ENCODE data around the gene JUNB. TPM values are rescaled to one million over a fixed set of nuclear protein-coding genes. Genes with fewer than 3 reads are reported as not detected.
"Not testable (repeated sequence)": the region's sequence is repeated elsewhere in the genome, so short reads cannot be mapped to it uniquely, and the experiment has no call there.

The JUNB gene
- total RNA-seq, 1 donor = 5,180 TPM

GRCh38 chr19:12790628-12791344 is 500 bp upstream of the JUNB start:
- H3K27me3 ChIP-seq (ENCODE audit: insufficient read depth, low read length) = no peaks in the 10 kb centered on the region
- peak overlapping the region; percentile 100 for H3K4me3 ChIP-seq (ENCODE audit: low read length)
- H3K4me1 ChIP-seq (ENCODE audit: insufficient read depth, low read length) = peaks cover 67% of the 10 kb centered on the region
- no peaks in the 10 kb centered on the region for H3K9me3 ChIP-seq (ENCODE audit: low read depth, low read length)

DNA sequence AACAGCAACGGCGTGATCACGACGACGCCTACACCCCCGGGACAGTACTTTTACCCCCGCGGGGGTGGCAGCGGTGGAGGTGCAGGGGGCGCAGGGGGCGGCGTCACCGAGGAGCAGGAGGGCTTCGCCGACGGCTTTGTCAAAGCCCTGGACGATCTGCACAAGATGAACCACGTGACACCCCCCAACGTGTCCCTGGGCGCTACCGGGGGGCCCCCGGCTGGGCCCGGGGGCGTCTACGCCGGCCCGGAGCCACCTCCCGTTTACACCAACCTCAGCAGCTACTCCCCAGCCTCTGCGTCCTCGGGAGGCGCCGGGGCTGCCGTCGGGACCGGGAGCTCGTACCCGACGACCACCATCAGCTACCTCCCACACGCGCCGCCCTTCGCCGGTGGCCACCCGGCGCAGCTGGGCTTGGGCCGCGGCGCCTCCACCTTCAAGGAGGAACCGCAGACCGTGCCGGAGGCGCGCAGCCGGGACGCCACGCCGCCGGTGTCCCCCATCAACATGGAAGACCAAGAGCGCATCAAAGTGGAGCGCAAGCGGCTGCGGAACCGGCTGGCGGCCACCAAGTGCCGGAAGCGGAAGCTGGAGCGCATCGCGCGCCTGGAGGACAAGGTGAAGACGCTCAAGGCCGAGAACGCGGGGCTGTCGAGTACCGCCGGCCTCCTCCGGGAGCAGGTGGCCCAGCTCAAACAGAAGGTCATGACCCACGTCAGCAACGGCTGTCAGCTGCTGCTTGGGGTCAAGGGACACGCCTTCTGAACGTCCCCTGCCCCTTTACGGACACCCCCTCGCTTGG is 966 bp downstream of the JUNB start:
- Histone ChIP-seq H3K9me3 (ENCODE audit: low read depth, low read length) (no peaks in the 10 kb centered on the region), H3K4me3 (ENCODE audit: low read length) (peak overlapping the region; percentile 100), H3K4me1 (ENCODE audit: insufficient read depth, low read length) (peaks cover 61% of the 10 kb centered on the region), H3K27me3 (ENCODE audit: insufficient read depth, low read length) (no peaks in the 10 kb centered on the region)

- Histone ChIP-seq H3K27me3 (ENCODE audit: insufficient read depth, low read length) (no peaks in the 10 kb centered on the region), H3K4me1 (ENCODE audit: insufficient read depth, low read length) (peaks cover 55% of the 10 kb centered on the region), H3K4me3 (ENCODE audit: low read length) (peak overlapping the region; percentile 100), H3K9me3 (ENCODE audit: low read depth, low read length) (no peaks in the 10 kb centered on the region)
Observed at GRCh38 chr19:12792853-12793289, 1.6 kb downstream of the JUNB start.

GRCh38 chr19:12793290-12794195 is 2.3 kb downstream of the JUNB start:
- Histone ChIP-seq H3K27me3 (ENCODE audit: insufficient read depth, low read length) (no peaks in the 10 kb centered on the region), H3K9me3 (ENCODE audit: low read depth, low read length) (no peaks in the 10 kb centered on the region), H3K4me1 (ENCODE audit: insufficient read depth, low read length) (peaks cover 49% of the 10 kb centered on the region), H3K4me3 (ENCODE audit: low read length) (peak overlapping the region; percentile 100)

- peaks cover 40% of the 10 kb centered on the region for H3K4me1 ChIP-seq (ENCODE audit: insufficient read depth, low read length)
- H3K27me3 ChIP-seq (ENCODE audit: insufficient read depth, low read length) = no peaks in the 10 kb centered on the region
- H3K9me3 ChIP-seq (ENCODE audit: low read depth, low read length) = no peaks in the 10 kb centered on the region
- peak overlapping the region; percentile 100 for H3K4me3 ChIP-seq (ENCODE audit: low read length)
Observed at GRCh38 chr19:12794196-12794941, 3.1 kb downstream of the JUNB start.

GRCh38 chr19:12794971-12795381 is 3.7 kb downstream of the JUNB start:
- H3K9me3 ChIP-seq (ENCODE audit: low read depth, low read length) = no peaks in the 10 kb centered on the region
- peaks cover 39% of the 10 kb centered on the region for H3K4me1 ChIP-seq (ENCODE audit: insufficient read depth, low read length)

DNA sequence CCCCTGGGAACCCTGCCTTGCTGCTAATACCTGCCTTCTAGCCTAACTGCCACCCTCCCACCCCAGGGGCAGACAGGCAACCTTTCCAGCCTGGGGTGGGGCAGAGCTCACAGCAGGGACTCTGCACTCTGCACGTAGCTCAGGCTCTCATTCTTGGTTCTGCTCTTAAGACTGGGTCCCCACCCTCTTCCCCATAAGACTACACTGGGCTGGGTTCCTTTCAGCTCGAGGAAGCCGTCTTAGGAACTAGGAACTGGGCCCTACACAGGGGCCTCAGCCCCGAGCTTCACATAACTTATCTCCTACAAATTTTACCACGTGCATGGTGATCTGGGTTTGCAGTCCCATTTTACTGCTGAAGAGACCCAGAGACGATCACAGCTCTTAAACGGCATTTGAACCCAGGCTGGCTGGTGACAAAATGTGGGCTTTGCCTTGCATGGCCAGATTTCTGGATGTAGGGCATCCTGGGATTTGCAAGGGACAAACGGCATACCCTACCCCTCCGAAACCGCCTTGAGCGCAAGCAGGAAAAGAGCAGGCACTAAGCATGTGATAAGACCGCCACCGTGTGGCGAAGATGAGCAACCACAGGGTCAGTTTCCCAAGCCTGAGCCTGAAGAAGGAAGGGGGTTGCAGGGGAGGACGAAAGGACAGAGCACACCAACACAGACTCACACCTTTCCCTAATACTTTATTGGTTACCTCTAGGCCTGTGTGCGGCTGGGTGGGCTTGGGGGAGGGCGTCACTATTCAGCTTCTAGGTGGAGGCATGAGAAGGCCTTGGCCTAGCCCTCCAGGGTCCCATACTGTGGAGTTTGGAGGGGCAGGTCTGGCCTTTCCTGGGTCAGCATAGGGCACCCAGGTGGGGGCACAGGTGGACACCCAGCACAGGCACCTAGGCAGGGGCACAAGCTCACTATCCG is 5.1 kb downstream of the JUNB start:
- Histone ChIP-seq H3K27me3 (ENCODE audit: insufficient read depth, low read length) (peaks cover 7% of the 10 kb centered on the region), H3K4me1 (ENCODE audit: insufficient read depth, low read length) (peaks cover 42% of the 10 kb centered on the region), H3K9me3 (ENCODE audit: low read depth, low read length) (no peaks in the 10 kb centered on the region), H3K4me3 (ENCODE audit: low read length) (no peak overlapping the region)

More at GRCh38 chr19:12794971-12795381, 3.7 kb downstream of the JUNB start:
- no peak overlapping the region for H3K4me3 ChIP-seq (ENCODE audit: low read length)
- H3K27me3 ChIP-seq (ENCODE audit: insufficient read depth, low read length) = no peaks in the 10 kb centered on the region

DNA sequence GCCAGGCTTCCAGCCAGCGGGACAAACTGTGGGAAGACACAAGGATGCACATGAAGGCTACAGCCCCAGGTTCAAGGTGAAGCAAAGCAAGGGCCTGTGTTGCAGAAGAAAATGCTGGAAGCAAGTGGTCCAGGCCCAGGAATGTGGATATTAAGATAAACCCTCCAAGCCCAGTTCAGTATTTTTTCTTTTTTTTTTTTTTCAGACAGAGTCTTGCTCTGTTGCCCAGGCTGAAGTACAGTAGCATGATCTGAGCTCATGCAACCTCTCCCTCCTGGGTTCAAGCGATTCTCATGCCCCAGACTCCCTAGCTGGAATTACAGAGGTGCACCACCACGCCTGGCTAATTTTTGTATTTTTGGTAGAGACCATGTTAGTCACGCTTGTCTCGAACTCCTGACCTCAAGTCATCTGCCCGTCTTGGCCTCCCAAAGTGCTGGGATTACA is 5.9 kb downstream of the JUNB start:
- no peak overlapping the region for H3K4me3 ChIP-seq (ENCODE audit: low read length)
- peaks cover 50% of the 10 kb centered on the region for H3K4me1 ChIP-seq (ENCODE audit: insufficient read depth, low read length)
- H3K9me3 ChIP-seq (ENCODE audit: low read depth, low read length) = no peaks in the 10 kb centered on the region
- peaks cover 8% of the 10 kb centered on the region for H3K27me3 ChIP-seq (ENCODE audit: insufficient read depth, low read length)

DNA sequence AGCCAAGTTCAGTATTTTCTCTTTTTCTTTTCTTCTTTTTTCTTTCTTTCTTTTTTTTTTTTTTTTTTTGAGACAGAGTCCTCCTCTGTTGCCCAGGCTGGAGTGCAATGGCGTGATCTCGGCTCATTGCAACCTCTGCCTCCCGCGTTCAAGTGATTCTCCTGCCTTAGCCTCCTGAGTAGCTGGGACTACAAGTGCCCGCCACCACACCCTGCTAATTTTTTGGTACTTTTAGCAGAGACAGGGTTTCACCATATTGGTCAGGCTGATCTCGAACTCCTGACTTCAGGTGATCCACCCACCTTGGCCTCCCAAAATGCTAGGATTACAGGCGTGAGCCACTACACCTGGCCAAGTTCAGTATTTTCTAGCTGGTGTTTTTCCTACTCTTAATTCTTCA is 6.3 kb downstream of the JUNB start:
- H3K27me3 ChIP-seq (ENCODE audit: insufficient read depth, low read length) = peaks cover 13% of the 10 kb centered on the region
- H3K4me3 ChIP-seq (ENCODE audit: low read length) = not testable (repeated sequence)
- peaks cover 54% of the 10 kb centered on the region for H3K4me1 ChIP-seq (ENCODE audit: insufficient read depth, low read length)

DNA sequence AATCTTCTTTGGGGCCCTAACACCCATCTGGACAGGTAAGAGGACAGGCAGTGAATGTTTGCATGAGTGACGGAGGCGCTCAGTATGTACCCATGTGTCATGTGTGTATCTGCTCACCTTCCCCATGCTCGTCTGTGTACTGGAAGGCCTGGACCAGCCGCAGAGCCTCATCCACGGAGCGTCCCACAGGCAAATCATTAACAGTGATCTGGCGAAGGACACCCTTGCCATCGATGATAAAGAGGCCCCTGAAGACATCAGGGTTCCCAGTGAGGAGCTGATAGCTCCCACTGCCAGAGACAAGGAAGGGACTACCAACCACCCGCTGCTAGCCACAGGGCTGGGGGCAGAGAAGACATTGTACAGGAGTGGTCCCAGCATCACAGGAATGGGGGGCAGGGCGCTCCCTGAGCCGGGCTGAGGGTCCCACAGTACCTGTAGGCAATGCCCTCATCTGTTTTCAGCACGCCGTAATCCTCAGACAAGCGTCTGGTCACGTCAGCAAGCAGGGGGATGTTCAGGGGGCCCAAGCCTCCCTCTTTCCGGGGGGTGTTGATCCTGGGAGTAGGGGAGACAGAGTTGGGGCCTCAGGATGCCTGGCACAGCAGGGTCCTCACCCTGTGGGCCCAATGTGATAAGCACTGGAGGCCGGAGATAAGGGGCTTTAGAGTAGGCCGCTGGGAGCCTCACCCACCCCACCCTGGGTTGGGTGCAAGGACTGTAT is 8.6 kb downstream of the JUNB start:
- Histone ChIP-seq H3K27me3 (ENCODE audit: insufficient read depth, low read length) (peaks cover 13% of the 10 kb centered on the region), H3K9me3 (ENCODE audit: low read depth, low read length) (no peaks in the 10 kb centered on the region), H3K4me1 (ENCODE audit: insufficient read depth, low read length) (peaks cover 43% of the 10 kb centered on the region), H3K4me3 (ENCODE audit: low read length) (no peak overlapping the region)

More for the DNA sequence above, 6.3 kb downstream of the JUNB start:
- not testable (repeated sequence) for H3K9me3 ChIP-seq (ENCODE audit: low read depth, low read length)

- Histone ChIP-seq H3K4me3 (ENCODE audit: low read length) (no peak overlapping the region), H3K9me3 (ENCODE audit: low read depth, low read length) (no peaks in the 10 kb centered on the region), H3K4me1 (ENCODE audit: insufficient read depth, low read length) (peaks cover 37% of the 10 kb centered on the region), H3K27me3 (ENCODE audit: insufficient read depth, low read length) (peaks cover 13% of the 10 kb centered on the region)
Observed at GRCh38 chr19:12800466-12800770, 9.1 kb downstream of the JUNB start.

GRCh38 chr19:12800923-12801465 is 9.7 kb downstream of the JUNB start:
- H3K9me3 ChIP-seq (ENCODE audit: low read depth, low read length) = no peaks in the 10 kb centered on the region
- H3K27me3 ChIP-seq (ENCODE audit: insufficient read depth, low read length) = peaks cover 13% of the 10 kb centered on the region
- peaks cover 32% of the 10 kb centered on the region for H3K4me1 ChIP-seq (ENCODE audit: insufficient read depth, low read length)
- H3K4me3 ChIP-seq (ENCODE audit: low read length) = peak overlapping the region; percentile 57

Measured in mononuclear cell (primary cell).